GM23248 (cell line): Measurements from ENCODE around the gene TMEM100. TPM values are rescaled to one million over a fixed set of nuclear protein-coding genes. Genes with fewer than 3 reads are reported as not detected.

ENCODE experiments used
- DNase-seq: peaks from one replicate; pipeline ENCODE4 v3.0.0-alpha.2; 2015
- H2AFZ ChIP-seq: fragments of 200-600 bp; sonication (generic); 2 replicates; pipeline ENCODE4 v1.6.1; 2016; ENCODE audit warnings: antibody characterized with exemption
- H3F3A ChIP-seq: fragments of 200-600 bp; sonication (generic); 2 replicates; pipeline ENCODE4 v1.6.1; 2016; ENCODE audit warnings: mild to moderate bottlenecking, antibody characterized with exemption, mixed run types; ENCODE audit not compliant: insufficient read depth
- H3K27ac ChIP-seq: fragments of 200-600 bp; sonication (generic); 2 replicates; pipeline ENCODE4 v1.5.1; 2016; ENCODE audit warnings: mild to moderate bottlenecking
- H3K27me3 ChIP-seq: fragments of 200-600 bp; sonication (generic); replicated peaks from 2 replicates; pipeline ENCODE4 v1.6.1; 2016; ENCODE audit warnings: mild to moderate bottlenecking; ENCODE audit not compliant: insufficient read depth
- H3K36me3 ChIP-seq: fragments of 200-600 bp; sonication (generic); 2 replicates; pipeline ENCODE4 v1.6.1; 2016; ENCODE audit warnings: low read depth, mild to moderate bottlenecking
- H3K4me1 ChIP-seq: fragments of 200-600 bp; sonication (generic); 2 replicates; pipeline ENCODE4 v1.6.1; 2016; ENCODE audit warnings: mild to moderate bottlenecking; ENCODE audit not compliant: insufficient read depth
- H3K4me2 ChIP-seq: fragments of 200-600 bp; sonication (generic); one replicate; pipeline ENCODE4 v1.6.1; 2016; ENCODE audit warnings: mild to moderate bottlenecking; ENCODE audit not compliant: unreplicated experiment
- H3K4me3 ChIP-seq: fragments of 200-600 bp; sonication (generic); 2 replicates; pipeline ENCODE4 v1.5.1; 2016; ENCODE audit warnings: mild to moderate bottlenecking
- H3K79me2 ChIP-seq: fragments of 200-600 bp; sonication (generic); 2 replicates; pipeline ENCODE4 v1.6.1; 2016; ENCODE audit warnings: mild to moderate bottlenecking; ENCODE audit not compliant: insufficient read depth
- H3K9ac ChIP-seq: fragments of 200-600 bp; sonication (generic); 2 replicates; pipeline ENCODE4 v1.6.1; 2016; ENCODE audit warnings: mild to moderate bottlenecking
- H3K9me2 ChIP-seq: fragments of 200-600 bp; sonication (generic); 2 replicates; pipeline ENCODE4 v1.6.1; 2016; ENCODE audit warnings: mixed run types, mild to moderate bottlenecking, moderate library complexity; ENCODE audit not compliant: insufficient read depth
- H3K9me3 ChIP-seq: fragments of 200-600 bp; sonication (generic); one replicate; pipeline ENCODE4 v1.6.1; 2017; ENCODE audit warnings: low read depth
- H4K20me1 ChIP-seq: fragments of 200-600 bp; sonication (generic); 2 replicates; pipeline ENCODE4 v1.6.0; 2016; ENCODE audit not compliant: insufficient read depth
- EZH2 ChIP-seq: fragments of 200-600 bp; sonication (generic); IDR thresholded peaks from 2 replicates; pipeline ENCODE4 v1.6.1; 2018; ENCODE audit warnings: antibody characterized with exemption, mild to moderate bottlenecking; ENCODE audit not compliant: insufficient read depth, poor library complexity, severe bottlenecking
- EZH2phosphoT487 ChIP-seq: fragments of 200-600 bp; sonication (generic); IDR thresholded peaks from 2 replicates; pipeline ENCODE4 v1.6.1; 2018; ENCODE audit warnings: antibody characterized with exemption, moderate library complexity, mild to moderate bottlenecking, low read depth; ENCODE audit not compliant: insufficient read depth
- WGBS, 2 experiments: methylation state at CpG; one replicate each; pipeline ENCODE4 v1.1.6; 2015 to 2017; ENCODE audit warnings: low lambda C conversion rate in 2 of 2, low coverage in 1 of 2; ENCODE audit errors: missing lambda C conversion rate in 2 of 2; 5-methylcytosine and 5-hydroxymethylcytosine counted together
- in situ Hi-C: fragments of 300-500 bp; cut with MboI; formaldehyde crosslinking; loops from 2 replicates; pipeline ENCODE4 v1.15.0; 2020
- polyA plus RNA-seq: library from polyadenylated mRNA; unstranded; fragments of >200 nt; fragmentation: Nextera tagmentation; extraction: Ambion mirVana; gene quantifications from 2 replicates; pipeline ENCODE4 v1.2.1, GENCODE V29; 2016
- total RNA-seq: library from RNA; depleted of rRNA; stranded (reverse); fragments of >200 nt; shearing (Covaris generic); gene quantifications from 2 replicates; pipeline ENCODE4 v1.2.3, GENCODE V29; 2014; rRNA removed

The TMEM100 gene, protein sequence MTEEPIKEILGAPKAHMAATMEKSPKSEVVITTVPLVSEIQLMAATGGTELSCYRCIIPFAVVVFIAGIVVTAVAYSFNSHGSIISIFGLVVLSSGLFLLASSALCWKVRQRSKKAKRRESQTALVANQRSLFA
- total RNA-seq (0.76 TPM in 1 of 2 replicates, not detected in the other), polyA plus RNA-seq (0.18 TPM in 1 of 2 replicates, not detected in the other)

DNA sequence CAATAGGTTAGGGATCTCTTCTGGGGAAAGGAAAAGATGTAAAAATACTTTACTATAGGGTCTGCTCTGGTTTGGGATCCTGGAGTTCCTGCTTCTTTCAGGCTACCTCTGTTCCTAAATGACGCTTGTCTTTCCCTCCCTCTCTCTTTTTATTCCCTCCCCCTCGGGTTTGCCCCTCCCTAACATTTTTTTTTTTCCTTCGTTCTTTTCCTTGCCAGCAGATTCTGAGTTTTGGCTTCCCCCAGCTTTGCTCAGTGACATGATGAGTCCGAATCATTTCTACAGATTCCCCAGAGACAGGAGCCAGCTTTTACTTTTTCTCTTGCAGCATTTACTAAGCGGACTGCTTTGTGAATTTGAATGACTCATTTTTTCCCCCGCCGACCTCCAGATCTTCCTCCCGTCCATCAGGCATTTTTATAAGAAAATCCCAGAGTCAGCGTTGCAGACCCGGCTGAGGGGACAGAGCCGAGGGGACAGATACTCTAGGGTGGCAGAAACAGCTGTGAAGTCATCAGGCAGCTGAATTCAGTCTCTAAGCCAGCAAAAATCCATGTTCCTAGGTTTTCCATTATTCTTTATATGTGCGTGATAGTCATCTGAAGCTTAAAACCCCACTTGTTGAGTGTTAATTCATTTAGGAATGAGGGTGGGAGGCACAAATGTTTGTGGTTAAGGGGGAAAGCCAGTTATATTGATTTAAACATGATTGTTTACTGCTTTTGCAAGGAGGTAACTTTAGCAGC is at the start of gene TMEM100:
Gene TMEM100 (minus strand): TSS at position 123 of the 746 bp plus-strand sequence. CDS start 1,794 bp downstream, outside the sequence.
- no peaks in the 10 kb centered on the region for H3K36me3 ChIP-seq
- no peaks in the 10 kb centered on the region for H3K9me2 ChIP-seq
- DNase-seq = peak; percentile 90
- peaks cover 23% of the 10 kb centered on the region for H3F3A ChIP-seq
- H4K20me1 ChIP-seq = no peaks in the 10 kb centered on the region
- peak within 1 kb of the TSS; percentile 61 for H3K9ac ChIP-seq
- H3K4me1 ChIP-seq = peaks cover 34% of the 10 kb centered on the region
- no peaks in the 10 kb centered on the region for H3K79me2 ChIP-seq
- peak within 1 kb of the TSS; percentile 48 for H3K27ac ChIP-seq
- peak within 1 kb of the TSS; percentile 77 for H3K4me2 ChIP-seq
- H3K27me3 ChIP-seq = no peaks in the 10 kb centered on the region
- no peak for TF ChIP-seq EZH2
- TF ChIP-seq EZH2phosphoT487 = no peak
- WGBS, 2 experiments = 2% methylated on average over 10 to 12 of the region's 12 CpGs
- H3K4me3 ChIP-seq = peak within 1 kb of the TSS; percentile 61
- H3K9me3 ChIP-seq = no peaks in the 10 kb centered on the region
- in situ Hi-C loops = no loop called here
- peak within 1 kb of the TSS; percentile 67 for H2AFZ ChIP-seq

DNA sequence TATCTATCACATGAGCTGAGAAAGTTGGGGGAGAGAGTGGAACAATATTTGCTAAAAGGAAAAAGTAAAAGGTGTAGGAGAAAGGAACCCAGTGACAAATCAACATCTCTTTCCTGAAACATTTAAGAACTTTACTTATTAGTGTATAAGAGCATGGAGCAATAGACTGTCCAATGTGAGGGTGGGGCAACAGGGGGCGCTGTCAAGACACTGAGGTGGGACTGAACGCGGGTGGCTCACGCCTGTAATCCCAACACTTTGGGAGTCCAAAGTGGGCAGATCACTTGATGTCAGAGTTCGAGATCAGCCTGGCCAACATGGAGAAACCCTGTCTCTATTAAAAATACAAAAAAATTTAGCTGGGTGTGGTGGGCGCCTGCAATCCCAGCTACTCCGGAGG is 49.4 kb upstream of the TMEM100 start:
- Histone ChIP-seq H3K4me3 (no peak overlapping the region), H3K4me2 (no peak overlapping the region), H3K4me1 (peaks cover 17% of the 10 kb centered on the region), H3K9me3 (no peaks in the 10 kb centered on the region), H3F3A (peaks cover 25% of the 10 kb centered on the region), H3K9me2 (no peaks in the 10 kb centered on the region), H2AFZ (no peak overlapping the region), H3K27ac (no peak overlapping the region), H3K27me3 (no peaks in the 10 kb centered on the region), H3K79me2 (peaks cover 5% of the 10 kb centered on the region; the same call in 1 of the 2 replicates), H4K20me1 (no peaks in the 10 kb centered on the region; the same call in 1 of the 2 replicates), H3K9ac (no peak overlapping the region), H3K36me3 (peaks cover 10% of the 10 kb centered on the region; the same call in 1 of the 2 replicates)
- WGBS, 2 experiments = 93 to 96% methylated on average over 7 of the region's 7 CpGs
- DNase-seq = no peak
- in situ Hi-C loops = no loop called here
- no peak for TF ChIP-seq EZH2
- no peak for TF ChIP-seq EZH2phosphoT487

DNA sequence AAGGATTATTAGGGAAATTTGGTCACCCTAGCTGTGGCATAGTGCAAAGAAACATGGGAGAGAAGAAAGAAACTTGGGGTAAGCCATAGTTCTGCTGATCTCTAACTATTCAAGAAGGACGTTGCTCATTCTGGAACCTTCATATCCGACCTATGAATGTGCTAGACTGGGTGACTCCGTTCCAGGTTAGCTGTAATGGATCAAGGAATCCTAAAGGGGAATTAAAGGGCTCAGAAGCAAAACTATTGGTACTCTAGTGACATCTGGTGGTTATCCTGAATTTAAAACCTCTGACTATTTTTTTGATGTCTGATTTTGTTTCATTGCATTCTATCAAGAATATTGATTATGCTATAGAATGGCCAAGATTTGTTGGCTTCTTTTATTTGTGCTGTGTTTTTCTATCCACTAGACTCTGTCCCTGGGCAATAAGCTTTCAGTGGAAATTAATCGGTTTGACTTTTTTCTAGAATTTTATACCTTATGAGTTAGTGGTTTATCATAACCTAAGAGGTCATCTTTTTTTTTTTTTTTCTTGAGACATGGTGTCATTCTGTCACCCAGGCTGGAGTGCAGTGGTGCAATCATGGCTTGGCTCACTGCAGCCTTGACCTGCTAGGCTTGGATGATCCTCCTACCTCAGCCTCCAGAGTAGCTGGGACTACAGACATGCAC is 47.7 kb upstream of the TMEM100 start:
- H3K9ac ChIP-seq = peak overlapping the region; percentile 67
- in situ Hi-C loops = no loop called here
- H3K27me3 ChIP-seq = no peaks in the 10 kb centered on the region
- no peaks in the 10 kb centered on the region; the same call in 1 of the 2 replicates for H4K20me1 ChIP-seq
- peaks cover 13% of the 10 kb centered on the region for H3K79me2 ChIP-seq
- no peaks in the 10 kb centered on the region for H3K9me3 ChIP-seq
- peak overlapping the region; percentile 34; the same call in 1 of the 2 replicates for H3K4me3 ChIP-seq
- peak overlapping the region; percentile 93 for H3K27ac ChIP-seq
- DNase-seq = peak; percentile 87
- H3F3A ChIP-seq = peaks cover 25% of the 10 kb centered on the region
- peak overlapping the region; percentile 69 for H3K4me2 ChIP-seq
- 0 out of 2 replicates have a peak overlapping the region, but pooled peaks have one; percentile 3 for H2AFZ ChIP-seq
- no peaks in the 10 kb centered on the region for H3K9me2 ChIP-seq
- no peaks in the 10 kb centered on the region for H3K36me3 ChIP-seq
- TF ChIP-seq EZH2phosphoT487 (no peak), EZH2 (no peak)
- WGBS, 2 experiments = 22 to 23% methylated on average over 4 of the region's 4 CpGs
- peaks cover 17% of the 10 kb centered on the region for H3K4me1 ChIP-seq

DNA sequence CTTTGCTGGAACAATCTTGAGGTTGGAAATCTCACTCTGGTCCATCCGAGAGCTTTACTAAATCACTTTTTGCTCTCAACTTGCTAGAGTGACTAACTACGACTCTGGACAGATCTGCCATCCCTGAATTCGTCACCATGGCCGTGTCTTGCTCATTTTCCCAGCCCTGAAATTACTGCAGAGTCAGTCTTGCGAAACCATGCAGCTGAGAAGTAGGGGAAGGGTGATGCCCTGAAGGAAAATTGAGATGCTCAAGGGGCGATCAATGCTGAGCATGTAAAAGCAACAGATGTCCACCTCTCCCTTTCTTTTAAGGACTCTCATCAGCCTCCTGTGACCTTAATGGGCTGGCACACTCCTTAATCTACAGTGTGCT is 46.9 kb upstream of the TMEM100 start:
- Histone ChIP-seq H3K4me1 (peaks cover 17% of the 10 kb centered on the region), H2AFZ (peak overlapping the region; percentile 49; the same call in 1 of the 2 replicates), H3K79me2 (peaks cover 20% of the 10 kb centered on the region), H3K27me3 (no peaks in the 10 kb centered on the region), H3K27ac (peak overlapping the region; percentile 93), H3K36me3 (no peaks in the 10 kb centered on the region), H3K4me2 (peak overlapping the region; percentile 69), H4K20me1 (no peaks in the 10 kb centered on the region; the same call in 1 of the 2 replicates), H3K4me3 (peak overlapping the region; percentile 34), H3K9ac (peak overlapping the region; percentile 67), H3F3A (peaks cover 25% of the 10 kb centered on the region), H3K9me3 (no peaks in the 10 kb centered on the region), H3K9me2 (no peaks in the 10 kb centered on the region)
- 1 to 3% methylated on average over 6 of the region's 6 CpGs for WGBS, 2 experiments
- TF ChIP-seq EZH2 = no peak
- no peak for TF ChIP-seq EZH2phosphoT487
- in situ Hi-C loops = loop anchor here (10.0 kb wide), 1 partner anchor 245 kb away; no protein-coding TSS in a partner anchor
- peak; percentile 97 for DNase-seq
